Measurements from ENCODE around the gene DUT. TPM values are rescaled to one million over a fixed set of nuclear protein-coding genes. Genes with fewer than 3 reads are reported as not detected.

DUT gene
- total RNA-seq, 1 experiment from 2014 or later, result 224 TPM

GRCh38 chr15:48361685-48362084 is 30.5 kb downstream of the DUT start:
- ChIA-PET CTCF (no interaction called here), POLR2A (ENCODE audit: low non-redundant PET) (no interaction called here)
- TF ChIP-seq EZH2 (IDR thresholded peaks at IDR 0.05; ENCODE audit: borderline replicate concordance, low read depth, low read length, poor library complexity, severe bottlenecking), result no peak
- no peak for TF ChIP-seq CTCF (conservative IDR thresholded peaks at IDR 0.05; ENCODE audit: low read depth, low read length)
- BruUV-seq (replicated peaks), result no TSS peak
- intact Hi-C loops (cut with micrococcal nuclease; ENCODE audit: unreplicated experiment), result no loop called here
- Histone ChIP-seq H3K4me1 (ENCODE audit: insufficient read depth, low read length, poor library complexity, severe bottlenecking) (peaks cover 30% of the 10 kb centered on the region), H3K36me3 (ENCODE audit: insufficient read depth, low read length, poor library complexity, severe bottlenecking) (no peaks in the 10 kb centered on the region), H3K27me3 (replicated peaks; ENCODE audit: insufficient read depth, low read depth, low read length, poor library complexity) (no peaks in the 10 kb centered on the region), H3K4me3 (ENCODE audit: low read depth, low read length, poor library complexity, severe bottlenecking) (no peak overlapping the region), H3K9me3 (ENCODE audit: low read depth, low read length, poor library complexity, severe bottlenecking) (no peaks in the 10 kb centered on the region), H3K27ac (ENCODE audit: low read depth, low read length, poor library complexity, severe bottlenecking) (no peak overlapping the region)
- DNase-seq (ENCODE audit: low spot score), result no peak

GRCh38 chr15:48363474-48363873 is 32.2 kb downstream of the DUT start:
- Histone ChIP-seq H3K36me3 (ENCODE audit: insufficient read depth, low read length, poor library complexity, severe bottlenecking) (no peaks in the 10 kb centered on the region), H3K27me3 (replicated peaks; ENCODE audit: insufficient read depth, low read depth, low read length, poor library complexity) (no peaks in the 10 kb centered on the region), H3K4me1 (ENCODE audit: insufficient read depth, low read length, poor library complexity, severe bottlenecking) (peaks cover 22% of the 10 kb centered on the region), H3K4me3 (ENCODE audit: low read depth, low read length, poor library complexity, severe bottlenecking) (no peak overlapping the region), H3K9me3 (ENCODE audit: low read depth, low read length, poor library complexity, severe bottlenecking) (no peaks in the 10 kb centered on the region), H3K27ac (ENCODE audit: low read depth, low read length, poor library complexity, severe bottlenecking) (no peak overlapping the region)
- intact Hi-C loops (cut with micrococcal nuclease; ENCODE audit: unreplicated experiment), result no loop called here
- ChIA-PET CTCF (no interaction called here), POLR2A (ENCODE audit: low non-redundant PET) (no interaction called here)
- no peak for DNase-seq (ENCODE audit: low spot score)
- TF ChIP-seq CTCF (conservative IDR thresholded peaks at IDR 0.05; ENCODE audit: low read depth, low read length) (no peak), EZH2 (IDR thresholded peaks at IDR 0.05; ENCODE audit: borderline replicate concordance, low read depth, low read length, poor library complexity, severe bottlenecking) (no peak)
- BruUV-seq (replicated peaks), result no TSS peak

GRCh38 chr15:48365575-48365974 is 34.3 kb downstream of the DUT start:
- CTCF ChIA-PET, result no interaction called here
- TF ChIP-seq CTCF (conservative IDR thresholded peaks at IDR 0.05; ENCODE audit: low read depth, low read length) (no peak), EZH2 (IDR thresholded peaks at IDR 0.05; ENCODE audit: borderline replicate concordance, low read depth, low read length, poor library complexity, severe bottlenecking) (no peak)
- peaks cover 1% of the 10 kb centered on the region for H3K4me1 ChIP-seq (ENCODE audit: insufficient read depth, low read length, poor library complexity, severe bottlenecking)
- no peak for DNase-seq (ENCODE audit: low spot score)
- no peak overlapping the region for H3K4me3 ChIP-seq (ENCODE audit: low read depth, low read length, poor library complexity, severe bottlenecking)
- intact Hi-C loops (cut with micrococcal nuclease; ENCODE audit: unreplicated experiment), result no loop called here
- no peak overlapping the region for H3K27ac ChIP-seq (ENCODE audit: low read depth, low read length, poor library complexity, severe bottlenecking)
- no TSS peak for BruUV-seq (replicated peaks)
- no peaks in the 10 kb centered on the region for H3K27me3 ChIP-seq (replicated peaks; ENCODE audit: insufficient read depth, low read depth, low read length, poor library complexity)
- H3K36me3 ChIP-seq (ENCODE audit: insufficient read depth, low read length, poor library complexity, severe bottlenecking), result no peaks in the 10 kb centered on the region
- H3K9me3 ChIP-seq (ENCODE audit: low read depth, low read length, poor library complexity, severe bottlenecking), result no peaks in the 10 kb centered on the region
- POLR2A ChIA-PET (ENCODE audit: low non-redundant PET), result no interaction called here

All from A673 (cell line).